IPS-NIHi11 (cell line): ENCODE measurements around the gene ADARB2.
"Not testable (repeated sequence)": the region's sequence is repeated elsewhere in the genome, so short reads cannot be mapped to it uniquely, and the experiment has no call there.

Experiments
- DNase-seq: peaks from one replicate; pipeline ENCODE4 v3.0.0; 2012; ENCODE audit warnings: mixed read lengths, low spot score

The ADARB2 gene

GRCh38 chr10:1227510-1228402 is 509.6 kb downstream of the ADARB2 start:
- no peak for DNase-seq

- DNase-seq: not testable (repeated sequence)
These were observed 510.4 kb downstream of the ADARB2 start for GRCh38 chr10:1226907-1227306.

- DNase-seq: not testable (repeated sequence)
These were observed 517.5 kb downstream of the ADARB2 start for GRCh38 chr10:1219874-1220273.

- no peak for DNase-seq
These were observed 519.7 kb downstream of the ADARB2 start for GRCh38 chr10:1217661-1218060.

GRCh38 chr10:1217237-1217587 is 520.1 kb downstream of the ADARB2 start:
- DNase-seq: no peak

GRCh38 chr10:1216574-1217236 is 520.6 kb downstream of the ADARB2 start:
- no peak for DNase-seq

- no peak for DNase-seq
These were observed 521.3 kb downstream of the ADARB2 start for GRCh38 chr10:1215862-1216573.

- no peak for DNase-seq
These were observed 522.3 kb downstream of the ADARB2 start for GRCh38 chr10:1214882-1215540.

GRCh38 chr10:1214071-1214675 is 523.2 kb downstream of the ADARB2 start:
- no peak for DNase-seq

- no peak for DNase-seq
These were observed 523.9 kb downstream of the ADARB2 start for GRCh38 chr10:1213252-1214070.

GRCh38 chr10:1212571-1213141 is 524.7 kb downstream of the ADARB2 start:
- no peak for DNase-seq

- no peak for DNase-seq
These were observed 525.3 kb downstream of the ADARB2 start for GRCh38 chr10:1211844-1212570.

GRCh38 chr10:1210667-1211066 is 526.7 kb downstream of the ADARB2 start:
- no peak for DNase-seq

- no peak for DNase-seq
These were observed 527.9 kb downstream of the ADARB2 start for GRCh38 chr10:1209355-1209979.

GRCh38 chr10:1208366-1209311 is 528.7 kb downstream of the ADARB2 start:
- no peak for DNase-seq

- DNase-seq: no peak
These were observed 530.7 kb downstream of the ADARB2 start for GRCh38 chr10:1206601-1207000.

- DNase-seq: no peak
These were observed 531.2 kb downstream of the ADARB2 start for GRCh38 chr10:1206101-1206500.

- DNase-seq: no peak
These were observed 531.8 kb downstream of the ADARB2 start for GRCh38 chr10:1205450-1206030.
